DND-41 (cell line): ENCODE data around the gene GPD1L.

ENCODE experiments used
- EZH2 ChIP-seq: IDR thresholded peaks from 3 replicates; pipeline ENCODE4 v1.6.1; 2012; ENCODE audit warnings: borderline replicate concordance, low read depth, mild to moderate bottlenecking, moderate library complexity, low read length, inconsistent platforms; ENCODE audit not compliant: severe bottlenecking
- TF ChIP-seq, protein P1 (sequence below): IDR thresholded peaks from 2 replicates; pipeline ENCODE4 v1.5.1; 2012; ENCODE audit warnings: borderline replicate concordance, low read length, moderate library complexity, mild to moderate bottlenecking; ENCODE audit not compliant: poor library complexity, severe bottlenecking; ENCODE audit errors: extremely low read depth

DNA sequence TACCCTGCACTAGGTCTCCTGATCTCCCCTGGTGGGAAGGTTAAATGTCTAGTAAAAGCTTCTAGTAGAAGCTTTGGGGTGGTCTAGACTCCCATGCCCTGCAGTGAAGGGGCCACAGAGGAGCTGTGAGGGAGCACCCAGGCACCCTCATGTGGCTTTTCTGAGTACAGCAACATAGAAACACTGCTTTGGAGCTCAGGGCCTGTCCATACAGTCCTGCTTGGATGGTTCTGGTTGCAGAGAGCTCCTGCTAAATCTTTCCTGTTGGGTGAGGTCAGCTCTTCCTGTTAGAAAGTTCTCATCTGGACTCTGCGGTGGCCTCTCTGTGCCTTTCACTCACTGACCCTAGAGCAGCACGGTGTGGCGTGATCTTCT is 47.8 kb downstream of the GPD1L start:
- TF ChIP-seq, protein P1, sequence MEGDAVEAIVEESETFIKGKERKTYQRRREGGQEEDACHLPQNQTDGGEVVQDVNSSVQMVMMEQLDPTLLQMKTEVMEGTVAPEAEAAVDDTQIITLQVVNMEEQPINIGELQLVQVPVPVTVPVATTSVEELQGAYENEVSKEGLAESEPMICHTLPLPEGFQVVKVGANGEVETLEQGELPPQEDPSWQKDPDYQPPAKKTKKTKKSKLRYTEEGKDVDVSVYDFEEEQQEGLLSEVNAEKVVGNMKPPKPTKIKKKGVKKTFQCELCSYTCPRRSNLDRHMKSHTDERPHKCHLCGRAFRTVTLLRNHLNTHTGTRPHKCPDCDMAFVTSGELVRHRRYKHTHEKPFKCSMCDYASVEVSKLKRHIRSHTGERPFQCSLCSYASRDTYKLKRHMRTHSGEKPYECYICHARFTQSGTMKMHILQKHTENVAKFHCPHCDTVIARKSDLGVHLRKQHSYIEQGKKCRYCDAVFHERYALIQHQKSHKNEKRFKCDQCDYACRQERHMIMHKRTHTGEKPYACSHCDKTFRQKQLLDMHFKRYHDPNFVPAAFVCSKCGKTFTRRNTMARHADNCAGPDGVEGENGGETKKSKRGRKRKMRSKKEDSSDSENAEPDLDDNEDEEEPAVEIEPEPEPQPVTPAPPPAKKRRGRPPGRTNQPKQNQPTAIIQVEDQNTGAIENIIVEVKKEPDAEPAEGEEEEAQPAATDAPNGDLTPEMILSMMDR: peak; percentile 36
- no peak for TF ChIP-seq EZH2
